Activated naive CD4-positive, alpha-beta T cell (primary cell): ENCODE measurements around the gene SEC61A1.
A peak's percentile ranks its signal among the peaks of the same experiment; 100 is the strongest.

Experiments used
- DNase-seq, 4 experiments: peaks; one replicate each; lab custom pipeline; 2025; lab: John Stamatoyannopoulos, UW

SEC61A1 gene

DNA sequence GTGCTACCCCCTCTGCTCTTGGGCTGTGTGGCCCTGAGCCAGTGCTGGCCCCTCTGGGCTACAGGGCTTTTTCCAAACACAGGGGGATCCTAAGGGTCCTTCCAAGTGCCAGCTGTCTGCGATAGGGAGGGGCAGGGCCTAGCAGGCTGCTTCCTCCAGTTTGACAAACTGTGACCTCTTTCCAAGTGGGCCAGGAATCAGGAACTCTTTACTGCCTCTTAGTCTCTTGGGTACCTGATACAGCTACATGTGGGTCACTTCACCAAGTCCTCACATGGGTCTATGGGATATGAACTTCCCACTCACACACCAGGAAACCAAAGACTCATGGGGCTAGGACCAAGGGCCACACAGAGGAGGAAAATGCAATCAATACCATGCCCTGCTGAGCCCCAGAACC is 25.4 kb downstream of the SEC61A1 start:
- no peak for DNase-seq

DNA sequence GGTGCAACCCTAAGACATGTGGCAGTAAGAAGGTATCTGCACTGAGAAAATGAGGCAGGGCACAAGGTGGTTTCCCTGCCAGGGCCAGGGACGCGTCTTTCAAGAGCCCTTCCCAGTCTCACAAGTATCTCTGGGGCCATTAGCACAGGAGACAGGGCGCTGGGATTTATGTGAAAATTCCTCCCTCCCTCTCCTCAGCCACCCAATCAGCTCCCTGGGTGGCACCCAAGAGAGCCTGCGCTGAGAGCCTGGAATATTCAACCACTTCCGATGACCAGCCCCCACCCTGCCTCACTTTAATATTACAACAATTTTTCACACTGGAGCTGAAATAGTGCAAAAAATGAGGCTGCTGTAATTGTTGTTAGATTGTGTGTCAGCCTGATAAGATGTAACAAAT is 26.1 kb downstream of the SEC61A1 start:
- DNase-seq = no peak

DNA sequence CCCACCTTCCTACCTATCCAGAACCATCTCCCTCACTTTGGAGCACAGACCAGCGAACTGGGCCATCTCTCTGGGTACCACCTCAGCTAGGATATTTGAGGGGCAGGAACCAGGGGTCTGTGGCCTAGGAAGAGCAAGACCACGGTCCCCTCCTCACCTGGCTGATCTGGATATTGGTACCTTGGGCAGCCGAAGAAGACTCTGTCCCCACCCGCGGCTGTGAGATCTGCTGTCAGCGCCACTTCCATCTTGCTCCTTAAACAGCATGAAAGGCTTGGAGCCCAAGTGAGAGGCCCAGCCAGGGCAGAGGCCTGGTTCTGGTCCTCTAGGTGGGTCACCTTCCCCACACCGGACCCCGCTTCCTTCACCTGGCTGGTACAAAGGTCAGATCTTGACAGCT is 26.6 kb downstream of the SEC61A1 start:
- DNase-seq = no peak

DNA sequence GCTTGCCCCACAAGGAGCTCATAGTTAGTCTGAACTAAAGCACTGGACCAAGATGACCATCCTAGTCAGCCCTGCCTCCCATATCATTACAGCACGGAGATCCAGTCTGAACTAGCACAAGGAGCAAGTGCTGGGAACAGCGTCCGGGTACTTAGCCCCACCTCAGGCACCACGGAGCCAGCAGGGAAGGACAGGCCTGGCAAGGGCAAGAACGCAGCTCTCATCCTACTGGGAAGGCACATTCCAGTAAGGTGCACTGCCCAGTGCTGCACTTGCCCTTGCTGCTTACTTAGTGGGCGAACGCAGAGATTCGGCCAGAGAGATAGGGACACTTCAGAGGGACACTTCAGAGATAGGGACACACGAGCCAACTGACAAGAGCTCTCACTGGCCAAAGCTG is 27.6 kb downstream of the SEC61A1 start:
- no peak for DNase-seq

DNA sequence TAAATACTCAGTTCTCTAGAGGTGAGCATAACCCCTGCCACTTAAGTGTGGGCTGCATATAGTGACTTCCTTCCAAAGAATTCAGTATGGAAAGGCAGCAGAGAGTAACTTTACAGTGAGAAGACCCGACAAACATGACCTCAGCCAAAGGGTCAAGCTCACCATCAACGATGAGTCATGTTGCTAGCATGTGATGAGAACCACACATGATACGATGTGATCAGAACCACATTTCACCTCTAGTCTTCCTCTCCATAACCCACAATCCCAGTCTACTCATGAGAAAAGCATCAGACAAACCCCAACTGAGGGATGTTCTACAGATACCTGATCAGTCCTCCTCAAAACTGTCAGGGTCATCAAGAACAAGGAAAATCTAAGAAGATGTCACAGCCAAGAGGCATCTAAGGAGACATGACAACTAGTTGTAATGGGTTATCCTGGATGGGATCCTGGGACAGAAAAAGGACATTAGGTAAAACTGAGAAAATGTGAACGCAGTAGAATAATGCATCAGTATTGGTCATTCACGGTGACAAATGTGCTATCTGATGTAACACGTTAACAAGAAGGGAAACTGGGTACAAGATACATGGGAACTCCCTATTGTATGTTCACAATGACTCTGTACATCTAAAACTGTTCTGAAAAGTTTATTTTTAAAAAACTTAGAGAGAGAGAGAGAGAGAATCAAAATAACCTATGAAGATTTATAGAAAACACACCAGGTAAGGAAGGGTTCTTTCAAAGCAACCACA is 28.3 kb downstream of the SEC61A1 start:
- DNase-seq = no peak

DNA sequence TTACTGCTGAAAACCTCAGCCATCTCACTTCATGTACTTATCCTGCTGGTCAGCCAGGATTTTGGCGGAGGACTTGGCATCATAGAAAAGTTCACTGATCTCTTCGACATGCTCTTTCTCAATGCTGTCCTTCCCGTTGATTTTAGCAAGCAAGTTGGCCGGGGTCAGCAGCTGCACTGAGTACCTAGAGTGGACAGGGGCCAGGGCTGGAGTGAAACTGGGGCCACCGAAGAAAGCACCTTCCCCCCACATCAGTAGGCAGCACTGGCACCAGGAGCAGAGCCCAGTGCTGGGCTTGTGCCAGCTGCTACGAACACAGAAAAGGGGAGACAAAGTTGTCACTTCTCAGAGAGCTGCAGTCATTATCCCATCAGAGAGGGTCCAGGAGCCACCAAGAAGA is 29.0 kb downstream of the SEC61A1 start:
- no peak for DNase-seq

DNA sequence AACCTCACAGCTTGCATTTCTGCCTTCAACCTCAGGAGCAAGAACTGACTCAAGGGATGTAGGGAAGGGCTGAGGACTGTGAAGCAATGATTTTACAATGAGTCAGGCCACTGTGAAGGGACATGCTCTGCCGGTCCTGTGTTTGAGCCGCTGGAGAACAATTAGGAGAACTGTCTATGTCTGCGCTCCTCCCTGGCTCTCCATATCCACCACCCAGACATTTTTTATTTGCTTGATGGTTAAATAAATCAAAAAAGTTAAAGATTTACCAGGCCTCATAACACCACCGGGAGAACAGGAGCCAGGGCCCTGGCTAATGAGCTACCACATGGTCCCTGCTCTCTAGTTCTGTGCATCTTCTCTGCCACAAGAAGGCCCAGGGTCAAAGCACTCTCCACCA is 29.6 kb downstream of the SEC61A1 start:
- no peak for DNase-seq

DNA sequence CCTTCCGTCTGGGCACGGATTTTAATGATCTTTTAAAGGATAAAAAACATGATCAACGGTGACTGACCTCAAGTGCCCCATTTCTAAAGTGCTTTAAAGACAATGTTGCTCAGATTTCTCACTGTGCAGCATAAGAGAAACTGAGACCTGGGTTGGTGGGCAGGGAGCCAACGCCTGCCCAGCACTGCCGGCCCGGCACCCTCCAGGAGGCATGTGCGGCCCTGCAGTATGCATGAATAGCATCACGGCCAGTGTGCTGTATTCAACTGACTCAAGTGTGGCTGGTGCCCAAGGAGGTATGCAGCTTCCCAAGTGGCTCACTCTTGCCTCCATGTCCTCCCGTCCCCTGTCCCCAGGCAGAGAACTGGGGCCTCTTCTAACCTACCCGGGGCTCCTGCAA is 30.3 kb downstream of the SEC61A1 start:
- DNase-seq = no peak

DNA sequence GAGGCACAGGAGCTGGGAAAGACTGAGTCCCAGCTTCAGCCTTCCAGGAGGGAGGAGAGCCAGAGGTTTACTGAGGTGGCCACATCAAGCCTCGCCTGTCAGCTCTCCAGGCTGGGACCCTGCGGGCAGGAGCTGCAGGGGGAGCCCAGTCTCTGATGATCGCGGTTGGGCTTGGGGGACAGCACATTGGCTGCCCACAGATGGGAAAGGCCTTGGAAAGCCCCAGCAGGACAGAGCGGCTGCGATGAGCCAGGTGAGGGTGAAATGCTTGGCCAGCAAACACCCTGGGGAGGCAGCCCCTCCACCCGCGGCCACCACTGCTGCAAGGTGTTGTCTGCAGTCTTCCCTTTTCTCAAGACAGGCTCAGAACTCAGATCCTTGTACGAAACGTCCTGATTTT is 31.2 kb downstream of the SEC61A1 start:
- no peak for DNase-seq

DNA sequence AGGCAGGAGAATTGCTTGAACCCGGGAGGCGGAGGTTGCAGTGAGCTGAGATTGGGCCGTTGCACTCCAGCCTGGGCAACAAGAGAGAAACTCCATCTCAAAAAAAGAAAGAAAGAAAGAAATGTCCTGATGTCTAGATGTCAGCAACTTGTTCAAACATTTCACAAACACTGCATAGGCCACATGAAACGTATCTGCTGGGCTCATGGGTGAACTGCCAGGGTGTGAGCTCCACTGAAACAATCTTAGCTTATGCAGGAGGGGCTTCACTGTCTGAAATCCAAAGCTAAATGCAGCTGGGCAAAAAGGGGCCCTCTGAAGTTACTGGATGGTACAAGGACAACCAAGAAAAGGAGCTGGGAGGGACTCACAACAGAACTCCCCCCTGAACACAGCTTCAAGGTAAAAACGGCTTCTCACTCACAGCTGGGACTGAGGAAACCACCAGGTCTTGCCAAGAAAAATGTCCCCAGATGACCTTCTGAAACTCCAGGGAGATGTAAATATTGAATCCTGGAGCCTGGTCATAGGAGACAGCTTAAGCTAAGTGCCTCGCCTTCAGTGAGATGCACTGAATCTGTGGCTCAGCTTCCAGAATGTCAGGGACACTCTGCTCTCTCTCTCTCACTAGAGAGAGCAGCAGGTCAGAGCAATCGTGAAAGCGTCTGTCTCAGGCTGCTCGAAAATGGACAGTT is 31.9 kb downstream of the SEC61A1 start:
- DNase-seq = no peak

DNA sequence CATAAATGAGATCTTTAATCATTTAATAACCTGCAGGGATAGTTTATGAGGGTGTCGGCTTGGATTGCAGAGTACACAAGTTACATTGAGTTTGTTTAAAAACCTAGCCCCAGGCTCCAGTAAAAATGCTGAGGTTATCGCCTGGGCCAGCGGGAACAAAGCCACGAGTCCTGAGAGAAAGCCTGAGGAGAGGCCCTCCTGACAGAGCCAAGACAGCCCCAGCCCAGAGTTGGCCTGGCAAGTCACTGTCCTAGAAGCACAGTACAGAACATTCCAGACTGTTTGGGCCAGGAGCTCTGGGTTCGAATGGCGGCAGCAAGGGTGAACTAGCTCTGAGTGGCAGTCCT is 32.4 kb downstream of the SEC61A1 start:
- no peak for DNase-seq

DNA sequence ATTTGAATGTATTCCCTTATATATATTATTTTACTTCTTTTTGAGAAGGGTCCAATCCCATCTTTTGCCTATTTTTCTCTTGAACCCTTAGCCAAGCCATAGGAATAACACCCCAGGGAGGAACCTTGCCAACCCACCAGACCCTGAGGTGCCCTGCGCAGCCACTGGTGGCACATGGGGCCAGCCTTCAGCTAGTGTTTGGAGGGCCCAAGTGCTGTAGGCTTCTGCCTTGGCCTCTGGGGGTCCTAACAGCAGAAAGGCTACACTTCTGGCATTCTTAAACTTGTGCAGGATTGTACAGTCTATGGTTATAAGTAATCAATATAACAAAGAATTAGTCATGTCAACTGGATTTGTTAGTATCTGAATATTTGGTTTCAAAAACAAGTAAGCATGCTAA is 36.9 kb downstream of the SEC61A1 start:
- DNase-seq = no peak

DNA sequence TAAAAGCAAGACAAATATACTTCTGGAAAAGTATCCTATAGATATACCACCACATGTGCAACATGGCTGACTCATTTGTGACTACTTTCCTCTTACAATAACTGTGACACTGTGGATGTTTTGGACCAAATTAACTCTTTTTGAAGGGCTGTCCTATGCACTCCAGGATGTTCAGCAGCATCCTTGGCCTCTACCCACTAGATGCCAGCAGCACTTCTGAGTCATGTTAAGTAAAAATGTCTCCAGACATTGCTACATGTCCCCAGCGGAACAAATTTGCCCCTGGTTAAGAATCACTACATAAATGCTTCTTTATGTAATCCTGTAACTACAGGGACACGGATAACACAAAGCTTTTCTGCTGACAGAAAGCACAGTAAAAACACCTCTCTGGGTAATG is 39.3 kb downstream of the SEC61A1 start:
- no peak for DNase-seq

DNA sequence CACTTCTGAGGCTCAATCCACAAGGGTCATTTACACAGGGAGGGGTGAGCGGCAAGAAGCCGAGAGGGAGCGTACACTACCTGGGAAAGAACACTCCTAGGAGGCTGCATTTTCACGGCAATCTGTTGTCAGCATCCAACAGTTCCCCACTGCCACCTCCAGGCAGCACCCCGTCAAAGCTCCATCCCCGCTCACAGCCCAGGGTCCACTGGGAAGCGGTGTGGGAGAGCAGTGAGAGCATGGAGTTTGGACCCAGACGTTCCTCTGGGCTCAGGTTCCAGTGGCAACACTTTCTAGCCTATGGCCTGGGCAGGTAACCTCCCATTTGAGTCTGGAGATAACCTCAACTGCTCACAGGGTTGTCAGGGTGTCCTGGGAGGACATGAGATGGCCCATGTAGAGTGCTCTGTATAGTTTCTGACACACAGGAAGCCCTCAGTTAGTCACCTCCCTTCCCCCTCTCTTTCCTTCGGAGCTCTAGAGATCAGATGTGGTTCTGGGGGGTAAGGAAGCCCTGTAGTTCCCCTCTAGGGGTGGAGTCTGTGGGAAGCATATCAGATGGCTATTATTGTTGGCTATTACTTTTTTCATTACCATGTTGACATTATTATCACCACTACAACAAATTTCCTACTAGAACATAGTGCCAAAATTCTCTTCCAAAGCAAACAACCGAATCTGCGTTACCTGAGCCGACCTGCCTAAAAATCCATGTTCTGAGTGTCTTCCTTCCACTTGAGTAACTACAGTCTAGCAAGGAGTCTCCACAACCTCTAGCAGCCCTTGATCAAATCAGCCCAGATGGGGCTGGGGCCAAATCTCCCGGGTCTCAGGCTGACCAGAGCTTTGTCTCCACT is 42.3 kb downstream of the SEC61A1 start:
- DNase-seq = no peak

DNA sequence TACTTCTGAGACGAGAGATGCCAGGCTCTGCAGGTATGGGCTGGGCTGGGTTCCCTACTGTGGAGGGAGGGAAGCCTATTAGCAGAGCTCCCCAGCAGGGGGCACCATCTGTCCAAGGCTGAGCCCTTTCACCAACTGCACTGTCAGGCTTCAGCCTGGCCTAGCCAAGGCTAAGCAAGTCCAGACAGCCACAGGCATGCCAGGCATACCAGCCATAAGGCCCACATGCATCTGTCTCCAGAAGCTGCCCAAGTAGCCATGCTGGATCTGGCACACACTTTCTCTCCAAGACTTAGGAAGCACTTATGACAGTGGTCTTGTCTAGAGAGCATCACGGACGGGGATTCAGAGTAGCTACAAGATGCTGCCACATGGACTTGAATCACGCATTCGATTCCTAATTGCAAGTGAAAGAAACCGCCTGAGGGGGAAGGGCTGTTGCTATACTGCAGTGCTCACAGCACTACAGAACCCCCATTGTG is 43.0 kb downstream of the SEC61A1 start:
- DNase-seq = peak in 3 of 4 experiments; percentile 36 to 69 (median 66)

DNA sequence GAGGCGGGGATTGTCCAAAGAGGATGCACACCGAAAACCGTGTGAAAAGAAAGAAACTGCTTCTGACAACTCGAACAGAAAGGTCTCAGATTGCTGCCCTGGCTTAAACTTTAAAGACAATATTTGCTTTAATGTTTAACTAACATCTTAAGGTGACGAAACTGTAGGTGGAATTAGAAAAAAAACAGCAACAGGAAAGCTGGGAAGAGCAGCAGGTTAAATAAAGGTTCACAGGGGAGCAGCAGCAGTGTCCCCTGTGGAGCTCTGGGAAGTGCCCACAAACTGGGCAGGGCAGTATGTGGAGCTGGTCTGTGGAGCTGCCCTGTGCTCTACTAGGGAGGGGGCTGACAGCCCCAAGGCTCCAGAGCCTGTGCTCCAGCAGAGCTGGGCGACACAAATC is 46.0 kb downstream of the SEC61A1 start:
- DNase-seq = no peak

DNA sequence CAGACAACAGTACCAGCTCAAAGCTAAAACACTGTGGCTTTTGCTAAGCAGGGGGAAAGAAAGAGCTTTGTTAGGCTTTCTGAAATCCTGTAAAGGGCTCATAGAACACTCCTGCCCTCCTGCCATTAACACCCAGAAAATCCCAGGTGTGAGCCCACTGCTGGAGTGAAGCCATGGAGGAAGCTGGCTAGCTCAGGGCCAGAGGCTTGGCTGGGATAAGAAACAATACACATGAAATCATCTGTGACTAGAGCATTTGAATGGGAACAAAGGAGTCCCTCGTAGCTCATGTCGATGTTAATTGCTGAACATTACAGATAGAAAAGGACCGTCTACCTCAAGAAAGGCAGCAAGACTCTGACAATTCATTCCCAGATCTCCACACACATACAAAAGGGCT is 47.9 kb downstream of the SEC61A1 start:
- no peak for DNase-seq

DNA sequence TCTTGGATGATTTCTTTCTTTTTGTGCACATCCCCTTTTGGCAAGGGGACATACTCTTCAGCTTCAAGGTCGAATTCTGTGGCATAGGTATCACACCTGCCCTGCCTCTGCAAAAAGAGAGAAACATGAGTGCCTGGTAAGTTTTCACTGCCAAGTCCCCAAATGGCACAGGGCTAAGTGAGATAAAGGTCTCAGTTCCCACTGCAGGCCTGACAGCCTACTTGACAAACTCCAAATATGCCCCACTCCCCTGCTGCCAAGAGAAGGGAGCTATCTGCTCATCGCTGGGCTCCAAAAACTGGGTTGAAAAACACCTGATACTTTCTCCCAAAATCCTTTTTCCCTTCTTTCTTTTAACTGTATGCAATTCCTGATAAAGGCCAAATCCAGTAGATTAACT is 48.4 kb downstream of the SEC61A1 start:
- DNase-seq = no peak

DNA sequence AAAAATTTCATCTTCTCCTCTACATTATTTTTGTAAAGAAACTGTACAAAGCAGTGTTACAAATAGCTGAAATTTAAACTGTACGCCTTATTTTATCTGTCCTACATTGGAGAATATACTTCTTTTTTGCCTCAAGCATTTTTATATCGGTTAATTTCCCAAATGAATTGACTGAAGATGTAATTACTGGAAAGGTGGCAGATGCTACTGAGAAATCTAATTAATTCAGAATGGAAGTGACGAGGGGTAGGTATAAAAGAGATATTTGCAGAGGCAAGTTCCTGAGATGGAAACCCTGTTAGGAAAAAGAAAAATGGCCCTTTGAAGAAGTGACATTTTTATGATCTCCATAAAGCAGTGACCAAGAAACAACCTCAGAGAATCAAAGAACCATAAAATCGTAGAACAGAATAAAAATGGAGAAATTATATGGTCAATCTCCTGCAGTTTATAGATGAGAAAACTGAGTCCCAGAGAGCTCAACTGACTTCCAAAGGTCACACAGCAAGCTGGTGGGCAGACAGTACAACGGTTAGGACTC is 51.0 kb downstream of the SEC61A1 start:
- no peak for DNase-seq

DNA sequence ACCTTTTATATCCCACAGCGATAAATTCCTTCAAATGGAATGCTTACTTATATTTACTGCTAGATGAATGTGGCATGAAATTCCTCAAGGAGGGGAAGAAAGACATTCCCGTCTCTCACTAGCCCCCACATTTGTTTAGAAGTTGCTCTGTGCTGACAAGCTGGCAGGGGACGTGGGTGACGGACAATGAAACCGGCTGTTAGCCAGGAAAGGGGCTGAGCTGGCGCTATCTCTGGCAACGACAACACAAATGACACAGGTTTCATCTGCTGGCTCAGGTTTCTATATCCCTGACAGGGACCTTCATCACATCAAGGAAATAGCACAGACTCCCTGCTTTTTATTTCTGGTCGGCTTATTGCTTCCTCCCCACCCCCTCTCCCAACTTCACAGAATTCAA is 55.6 kb downstream of the SEC61A1 start:
- DNase-seq = no peak

DNA sequence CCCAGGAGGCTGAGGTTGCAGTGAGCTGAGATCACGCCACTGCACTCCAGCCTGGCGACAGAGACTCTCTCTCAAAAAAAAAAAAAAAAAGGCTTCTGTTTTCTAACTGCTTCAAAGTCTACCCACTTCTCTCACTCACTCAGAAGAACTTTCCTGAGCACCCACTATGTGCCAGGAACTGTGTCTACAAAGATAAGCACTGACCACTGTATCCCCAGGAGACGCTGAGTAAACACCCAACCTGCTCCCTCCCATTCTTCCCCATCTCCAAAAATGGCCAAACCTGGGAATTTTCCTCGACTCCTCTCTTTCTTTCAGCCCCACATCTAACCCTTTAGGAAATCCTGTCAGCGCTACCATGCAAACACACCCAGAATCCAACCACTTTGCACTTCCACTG is 58.9 kb downstream of the SEC61A1 start:
- no peak for DNase-seq

DNA sequence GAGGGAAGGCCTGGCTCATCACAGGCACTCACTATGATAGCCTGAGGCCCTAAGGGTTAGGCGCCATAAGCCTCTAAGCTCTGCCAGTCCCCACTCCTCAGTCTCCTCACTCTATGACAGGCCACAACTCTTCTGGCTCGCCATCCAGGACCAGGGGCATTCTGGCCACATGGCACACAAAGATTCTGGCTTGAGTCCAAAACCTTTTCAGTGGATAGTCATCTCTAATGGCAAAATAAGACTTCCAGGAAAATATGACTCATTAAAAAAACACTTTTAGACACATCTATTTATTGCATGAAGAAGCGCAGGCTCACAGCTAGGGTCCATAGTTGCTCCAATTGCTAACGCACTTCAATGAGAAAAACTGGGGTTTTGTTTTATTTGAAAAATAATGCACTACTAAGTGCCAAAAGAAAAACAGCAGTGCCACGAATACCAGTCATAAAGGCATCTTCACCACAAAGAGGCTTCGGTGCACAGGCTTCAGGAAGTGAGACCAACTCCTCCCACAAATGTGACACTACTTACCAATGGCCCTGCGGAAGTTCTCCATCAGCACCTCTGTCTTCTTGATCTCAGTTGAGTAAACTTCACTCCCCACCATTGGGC is 60.2 kb downstream of the SEC61A1 start:
- no peak for DNase-seq
